Eye (tissue), 1 donor: ENCODE results near the gene NPAP1.
"Not testable (repeated sequence)": the region's sequence is repeated elsewhere in the genome, so short reads cannot be mapped to it uniquely, and the experiment has no call there.

Experiments used
- DNase-seq: peaks from one replicate; pipeline ENCODE4 v3.0.0-alpha.2; 2015

The NPAP1 gene, protein sequence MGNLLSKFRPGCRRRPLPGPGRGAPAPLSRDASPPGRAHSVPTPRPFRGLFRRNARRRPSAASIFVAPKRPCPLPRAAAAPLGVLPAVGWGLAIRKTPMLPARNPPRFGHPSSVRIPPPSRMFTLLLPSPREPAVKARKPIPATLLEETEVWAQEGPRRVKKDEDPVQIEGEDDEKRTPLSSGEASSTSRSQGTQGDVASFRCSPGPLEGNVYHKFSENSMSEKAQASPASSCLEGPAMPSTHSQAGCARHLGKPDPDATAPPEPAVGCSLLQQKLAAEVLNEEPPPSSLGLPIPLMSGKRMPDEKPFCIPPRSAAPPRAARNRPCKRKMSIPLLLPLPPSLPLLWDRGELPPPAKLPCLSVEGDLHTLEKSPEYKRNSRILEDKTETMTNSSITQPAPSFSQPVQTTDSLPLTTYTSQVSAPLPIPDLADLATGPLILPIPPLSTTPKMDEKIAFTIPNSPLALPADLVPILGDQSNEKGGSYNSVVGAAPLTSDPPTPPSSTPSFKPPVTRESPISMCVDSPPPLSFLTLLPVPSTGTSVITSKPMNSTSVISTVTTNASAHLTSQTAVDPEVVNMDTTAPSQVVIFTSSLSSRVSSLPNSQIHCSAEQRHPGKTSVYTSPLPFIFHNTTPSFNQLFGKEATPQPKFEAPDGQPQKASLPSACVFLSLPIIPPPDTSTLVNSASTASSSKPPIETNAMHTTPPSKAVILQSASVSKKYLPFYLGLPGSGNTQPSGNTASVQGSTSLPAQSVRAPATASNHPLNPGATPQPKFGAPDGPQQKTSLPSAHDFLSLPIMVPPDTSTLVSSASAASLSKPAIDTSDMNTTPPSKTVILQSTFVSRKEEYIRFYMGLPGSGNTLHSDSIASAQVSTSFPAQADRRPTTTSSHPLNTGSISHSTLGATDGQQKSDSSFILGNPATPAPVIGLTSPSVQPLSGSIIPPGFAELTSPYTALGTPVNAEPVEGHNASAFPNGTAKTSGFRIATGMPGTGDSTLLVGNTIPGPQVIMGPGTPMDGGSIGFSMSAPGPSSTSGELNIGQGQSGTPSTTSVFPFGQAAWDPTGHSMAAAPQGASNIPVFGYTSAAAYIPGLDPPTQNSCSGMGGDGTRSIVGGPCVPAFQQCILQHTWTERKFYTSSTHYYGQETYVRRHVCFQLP

DNA sequence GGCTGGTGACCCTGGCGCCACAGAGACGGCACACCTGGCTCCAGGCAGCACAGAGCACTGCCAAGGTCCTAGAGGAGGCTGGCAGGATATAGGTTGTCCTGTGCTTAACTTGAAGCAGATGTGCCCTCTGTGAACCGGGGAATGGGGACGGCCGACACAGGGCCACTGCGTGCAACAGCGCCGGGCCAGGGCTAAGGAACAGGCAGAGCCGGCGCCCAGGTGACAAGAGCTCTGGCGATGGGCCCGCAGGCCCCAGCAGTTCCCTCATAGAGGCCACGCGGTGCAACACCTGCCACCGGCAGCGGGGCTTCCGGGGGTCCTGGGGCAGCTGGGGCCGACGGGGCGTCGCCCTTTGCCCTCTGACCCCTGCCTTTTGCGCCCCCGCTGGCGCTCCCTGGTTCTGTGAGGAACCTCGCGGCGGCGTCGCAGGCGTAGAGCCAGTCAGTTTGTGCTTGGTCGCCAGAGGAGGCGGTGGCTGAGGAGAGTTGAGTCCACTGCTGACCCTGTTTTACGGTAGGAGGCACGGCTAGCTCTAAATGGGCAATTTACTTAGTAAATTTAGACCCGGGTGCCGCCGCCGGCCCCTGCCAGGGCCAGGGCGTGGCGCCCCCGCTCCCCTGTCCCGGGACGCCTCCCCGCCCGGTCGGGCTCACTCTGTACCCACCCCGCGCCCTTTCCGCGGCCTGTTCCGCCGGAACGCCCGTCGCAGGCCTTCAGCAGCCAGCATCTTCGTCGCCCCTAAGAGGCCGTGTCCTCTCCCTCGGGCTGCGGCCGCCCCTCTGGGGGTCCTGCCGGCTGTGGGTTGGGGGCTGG, at the start of gene NPAP1:
Gene NPAP1, plus strand, starts transcription at position 444 of the 813 bp plus-strand sequence. Its CDS starts 93 bp downstream, at position 537.
- no peak for DNase-seq

GRCh38 chr15:24627443-24627842, 48.1 kb upstream of the NPAP1 start:
- DNase-seq: no peak

- no peak for DNase-seq
These were observed 42.5 kb upstream of the NPAP1 start for GRCh38 chr15:24633082-24633481.

- DNase-seq: not testable (repeated sequence)
These were observed 36.2 kb upstream of the NPAP1 start for GRCh38 chr15:24639412-24639811.

- peak; percentile 7 for DNase-seq
These were observed 29.9 kb upstream of the NPAP1 start for GRCh38 chr15:24645627-24646026.

- no peak for DNase-seq
These were observed 16.0 kb upstream of the NPAP1 start for GRCh38 chr15:24659622-24660021.

DNA sequence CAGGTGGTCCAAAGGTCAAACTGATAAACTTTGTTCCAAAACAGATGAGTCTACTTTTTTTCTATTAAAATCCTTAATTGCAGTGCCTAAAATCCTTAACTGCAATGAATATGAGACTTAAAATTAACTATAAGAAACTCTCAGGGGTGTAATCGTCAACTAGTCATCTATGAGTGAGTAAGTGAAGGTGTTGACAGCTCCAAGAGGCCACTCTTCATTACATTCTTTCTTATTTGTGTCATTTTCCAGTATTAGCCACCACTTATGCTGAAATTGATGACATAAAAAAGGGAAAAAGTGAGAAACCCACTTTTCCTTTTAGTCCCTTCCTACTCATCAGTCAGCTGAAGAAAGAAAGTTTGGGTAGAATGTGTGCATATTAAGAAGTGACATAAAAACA, 12.6 kb upstream of the NPAP1 start:
- DNase-seq: no peak

DNA sequence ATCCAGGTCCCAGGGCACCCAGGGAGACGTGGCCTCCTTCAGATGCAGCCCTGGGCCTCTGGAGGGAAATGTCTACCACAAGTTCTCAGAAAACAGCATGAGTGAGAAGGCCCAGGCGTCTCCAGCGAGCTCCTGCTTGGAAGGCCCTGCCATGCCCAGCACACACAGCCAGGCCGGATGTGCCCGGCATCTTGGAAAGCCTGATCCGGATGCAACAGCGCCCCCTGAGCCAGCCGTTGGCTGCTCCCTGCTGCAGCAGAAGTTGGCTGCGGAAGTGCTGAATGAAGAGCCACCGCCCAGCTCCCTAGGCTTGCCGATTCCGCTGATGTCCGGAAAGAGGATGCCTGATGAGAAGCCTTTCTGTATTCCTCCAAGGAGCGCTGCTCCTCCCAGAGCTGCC, 856 bp downstream of the NPAP1 start:
- DNase-seq: no peak

GRCh38 chr15:24678485-24678884, 2.9 kb downstream of the NPAP1 start:
- DNase-seq: no peak

GRCh38 chr15:24682002-24682401, 6.4 kb downstream of the NPAP1 start:
- DNase-seq: no peak

DNA sequence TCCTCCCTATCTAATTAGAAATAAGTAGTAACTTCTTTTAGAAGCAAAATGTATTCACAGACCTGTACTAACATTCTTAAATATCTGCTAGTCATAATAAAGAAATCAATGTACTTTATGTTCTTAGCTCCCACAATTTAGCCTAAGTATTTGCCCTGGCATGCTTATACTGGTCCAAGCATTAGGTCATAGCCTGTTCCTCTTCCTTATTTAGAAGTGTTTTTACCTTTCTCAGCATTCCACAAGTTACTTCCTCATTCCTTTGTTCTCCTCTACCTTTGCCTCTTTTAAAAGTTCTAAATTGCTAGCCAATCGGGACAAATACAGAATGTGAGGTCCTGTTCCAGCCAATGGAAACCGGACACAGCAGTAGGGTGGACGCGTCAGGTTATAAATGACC, 7.3 kb downstream of the NPAP1 start:
- not testable (repeated sequence) for DNase-seq

- DNase-seq: no peak
These were observed 8.2 kb downstream of the NPAP1 start for GRCh38 chr15:24683736-24684135.

GRCh38 chr15:24684313-24684712, 8.7 kb downstream of the NPAP1 start:
- DNase-seq: no peak

- no peak for DNase-seq
These were observed 20.6 kb downstream of the NPAP1 start for GRCh38 chr15:24696201-24696600.

DNA sequence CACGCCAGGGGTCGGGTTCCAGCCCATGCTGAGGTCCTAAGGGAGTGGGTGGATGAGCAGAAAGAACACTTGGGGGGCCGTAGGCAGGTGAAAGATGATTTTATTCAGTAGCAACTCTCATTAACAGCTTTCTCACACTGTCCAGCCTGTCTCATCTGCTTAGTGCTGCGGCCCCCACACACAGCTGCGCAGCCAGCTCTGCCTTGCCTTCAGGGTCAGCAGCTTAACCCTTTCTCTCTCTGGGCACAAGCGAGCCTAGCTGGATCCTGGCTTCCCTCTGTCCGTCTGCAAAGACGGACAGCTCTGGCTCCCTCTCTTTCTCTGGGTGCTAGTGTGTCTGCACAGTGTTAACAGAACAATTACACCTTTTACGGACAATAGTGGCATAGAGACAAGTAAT, 21.3 kb downstream of the NPAP1 start:
- peak; percentile 17 for DNase-seq

- no peak for DNase-seq
These were observed 42.9 kb downstream of the NPAP1 start for GRCh38 chr15:24718289-24719082.

GRCh38 chr15:24729760-24730159, 54.2 kb downstream of the NPAP1 start:
- DNase-seq: no peak
